Esophagus muscularis mucosa (tissue), 4 donors: ENCODE results near the gene WDR48. TPM values are rescaled to one million over a fixed set of nuclear protein-coding genes. Genes with fewer than 3 reads are reported as not detected.

Experiments used
- DNase-seq: peaks from one replicate; pipeline ENCODE4 v3.0.0-alpha.2; 2017; ENCODE audit errors: extremely low spot score
- H3K27ac ChIP-seq, 4 donors: fragments of 200-600 bp; sonication (generic); replicated peaks in 1 of 4; 1 replicate in 3 of 4; 2 replicates in 1 of 4; pipeline ENCODE4 v1.5.1; 2016 to 2019; ENCODE audit warnings: mild to moderate bottlenecking in 1 of 4
- H3K27me3 ChIP-seq, 4 donors: fragments of 200-600 bp; sonication (generic); one replicate each; pipeline versions ENCODE4 v1.5.1 to v1.6.0; 2016 to 2019
- H3K36me3 ChIP-seq, 4 donors: fragments of 200-600 bp; sonication (generic); one replicate each; pipeline ENCODE4 v1.5.1; 2016 to 2019
- H3K4me1 ChIP-seq, 4 donors: fragments of 200-600 bp; sonication (generic); one replicate each; pipeline ENCODE4 v1.5.1; 2016 to 2019
- H3K4me3 ChIP-seq, 4 donors: fragments of 200-600 bp; sonication (generic); 1 replicate in 2 of 4; 2 replicates in 2 of 4; pipeline ENCODE4 v1.5.1; 2016 to 2019; ENCODE audit warnings: mild to moderate bottlenecking in 4 of 4, moderate library complexity in 1 of 4
- H3K9me3 ChIP-seq, 4 donors: fragments of 200-600 bp; sonication (generic); 1 replicate in 3 of 4; 2 replicates in 1 of 4; pipeline ENCODE4 v1.5.1; 2016 to 2019
- EP300 ChIP-seq: sonication (generic); formaldehyde crosslinking; IDR thresholded peaks from one replicate; pipeline ENCODE4 v1.6.1; 2017; ENCODE audit warnings: antibody characterized with exemption
- POLR2A ChIP-seq: fragments of 450-650 bp; IDR thresholded peaks from one replicate; pipeline ENCODE4 v1.6.1; 2017; ENCODE audit warnings: antibody characterized with exemption, moderate library complexity, mild to moderate bottlenecking, low read depth
- POLR2AphosphoS5 ChIP-seq, 2 donors: sonication (generic); formaldehyde crosslinking; IDR thresholded peaks; one replicate each; pipeline ENCODE4 v1.6.1; 2017; ENCODE audit warnings: antibody characterized with exemption in 2 of 2
- WGBS: methylation state at CpG from one replicate; pipeline ENCODE4 v1.1.5; 2018; 5-methylcytosine and 5-hydroxymethylcytosine counted together
- intact Hi-C: fragments of 100-400 bp; cut with DNase I; formaldehyde crosslinking; loops from one replicate; pipeline ENCODE4 v1.15.1; 2023
- total RNA-seq, 4 donors: library from RNA; depleted of rRNA; stranded (reverse); fragments of >200 nt; gene quantifications; one replicate each; pipeline versions ENCODE4 v1.1.0 to v1.2.1, GENCODE V29; 2016
- TF ChIP-seq, protein P1 (sequence below), 3 experiments: fragments of 200-600 bp in 2 of 3; fragments of 450-650 bp in 1 of 3; sonication (generic) in 2 of 3; IDR thresholded peaks; one replicate each; pipeline ENCODE4 v1.5.1; 2017 to 2019; ENCODE audit warnings: antibody characterized with exemption in 3 of 3, mild to moderate bottlenecking in 2 of 3, moderate library complexity in 1 of 3

Gene WDR48
- total RNA-seq, 4 donors from 2014 or later = 25.9 to 40.0 (median 29.8) TPM

DNA sequence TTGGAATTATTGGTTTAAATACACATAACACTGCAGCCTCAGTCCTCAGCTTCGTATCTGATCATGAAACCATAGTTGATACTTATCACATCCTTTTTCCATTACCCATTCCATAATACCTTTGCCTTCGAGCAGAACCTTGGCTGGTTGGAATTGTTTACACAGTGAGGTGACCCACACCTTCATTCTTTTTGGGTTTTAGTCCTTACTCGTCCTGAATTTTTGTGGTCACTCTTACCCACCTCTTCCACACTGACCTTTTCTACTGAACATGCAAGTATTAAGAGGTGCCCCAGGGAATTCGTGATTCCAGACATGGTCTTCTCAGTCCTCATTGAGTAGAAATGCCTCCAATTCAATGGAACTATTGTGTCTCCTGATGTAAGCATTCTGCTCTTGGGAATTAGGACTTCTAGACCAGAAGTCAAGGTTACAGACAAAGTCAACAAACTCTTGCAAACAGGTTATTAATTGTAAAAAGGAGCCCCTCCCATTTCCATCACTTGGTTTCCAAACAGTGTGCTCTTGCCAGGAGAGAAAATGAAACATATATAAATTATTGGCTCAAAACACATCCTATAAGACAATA is 37.8 kb upstream of the WDR48 start:
- Histone ChIP-seq H3K4me3 (no peak overlapping the region), H3K27ac (no peak overlapping the region), H3K27me3 (no peaks in the 10 kb centered on the region), H3K9me3 (peaks cover 0 to 9% (median 4%) of the 10 kb centered on the region in 4 donors), H3K36me3 (no peaks in the 10 kb centered on the region), H3K4me1 (no peaks in the 10 kb centered on the region)
- DNase-seq = no peak
- intact Hi-C loops = no loop called here
- 74% methylated on average over 4 of the region's 4 CpGs for WGBS
- TF ChIP-seq, protein P1, sequence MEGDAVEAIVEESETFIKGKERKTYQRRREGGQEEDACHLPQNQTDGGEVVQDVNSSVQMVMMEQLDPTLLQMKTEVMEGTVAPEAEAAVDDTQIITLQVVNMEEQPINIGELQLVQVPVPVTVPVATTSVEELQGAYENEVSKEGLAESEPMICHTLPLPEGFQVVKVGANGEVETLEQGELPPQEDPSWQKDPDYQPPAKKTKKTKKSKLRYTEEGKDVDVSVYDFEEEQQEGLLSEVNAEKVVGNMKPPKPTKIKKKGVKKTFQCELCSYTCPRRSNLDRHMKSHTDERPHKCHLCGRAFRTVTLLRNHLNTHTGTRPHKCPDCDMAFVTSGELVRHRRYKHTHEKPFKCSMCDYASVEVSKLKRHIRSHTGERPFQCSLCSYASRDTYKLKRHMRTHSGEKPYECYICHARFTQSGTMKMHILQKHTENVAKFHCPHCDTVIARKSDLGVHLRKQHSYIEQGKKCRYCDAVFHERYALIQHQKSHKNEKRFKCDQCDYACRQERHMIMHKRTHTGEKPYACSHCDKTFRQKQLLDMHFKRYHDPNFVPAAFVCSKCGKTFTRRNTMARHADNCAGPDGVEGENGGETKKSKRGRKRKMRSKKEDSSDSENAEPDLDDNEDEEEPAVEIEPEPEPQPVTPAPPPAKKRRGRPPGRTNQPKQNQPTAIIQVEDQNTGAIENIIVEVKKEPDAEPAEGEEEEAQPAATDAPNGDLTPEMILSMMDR (IDR thresholded peaks at IDR 0.05) = no peak
- TF ChIP-seq EP300 = no peak
- TF ChIP-seq POLR2AphosphoS5 (IDR thresholded peaks at IDR 0.05) = no peak
- no peak for TF ChIP-seq POLR2A

DNA sequence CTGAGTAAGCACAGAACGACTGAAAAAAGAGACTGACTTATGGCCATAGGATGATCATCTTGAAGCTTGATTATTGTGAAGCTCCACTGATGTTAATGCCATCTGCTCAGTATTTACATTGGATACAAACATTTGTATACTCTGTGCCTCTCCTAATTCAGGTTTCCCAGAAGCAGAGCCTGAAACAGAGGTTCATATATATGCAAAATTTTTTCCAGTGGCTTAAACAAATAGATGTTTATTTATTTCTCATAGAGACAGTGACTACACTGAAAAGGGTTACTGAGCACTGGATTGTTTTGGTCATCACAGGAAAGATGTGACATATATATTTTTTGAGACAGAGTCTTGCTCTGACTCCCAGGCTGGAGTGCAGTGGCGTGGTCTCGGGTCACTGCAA is 36.4 kb upstream of the WDR48 start:
- no peaks in the 10 kb centered on the region for H3K9me3 ChIP-seq
- no peaks in the 10 kb centered on the region for H3K4me1 ChIP-seq
- TF ChIP-seq EP300 (no peak), POLR2AphosphoS5 (IDR thresholded peaks at IDR 0.05) (no peak), POLR2A (no peak)
- TF ChIP-seq, protein P1 (IDR thresholded peaks at IDR 0.05) = no peak
- 89% methylated on average over 3 of the region's 3 CpGs for WGBS
- no peaks in the 10 kb centered on the region for H3K36me3 ChIP-seq
- no peak for DNase-seq
- intact Hi-C loops = no loop called here
- no peak overlapping the region for H3K4me3 ChIP-seq
- no peaks in the 10 kb centered on the region for H3K27me3 ChIP-seq
- H3K27ac ChIP-seq = no peak overlapping the region

DNA sequence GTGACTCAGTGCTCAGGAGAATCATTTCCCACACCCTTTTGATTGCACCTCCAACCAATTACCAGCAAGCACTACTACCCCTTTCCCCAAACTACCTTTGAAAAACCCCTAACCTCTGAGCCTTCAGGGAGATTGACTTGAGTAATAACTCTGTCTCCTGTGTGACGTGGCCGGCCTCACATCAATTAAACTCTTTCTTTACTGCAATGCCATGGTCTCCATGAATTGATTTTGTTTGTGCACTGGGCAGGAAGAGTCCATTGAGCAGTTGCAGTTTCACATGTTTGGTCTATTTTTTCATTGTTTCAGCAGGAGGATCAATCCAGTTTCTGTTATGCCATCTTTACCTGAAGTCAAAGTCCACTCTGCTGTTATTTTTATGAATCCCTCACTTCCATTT is 32.5 kb upstream of the WDR48 start:
- Histone ChIP-seq H3K4me1 (no peaks in the 10 kb centered on the region), H3K9me3 (no peaks in the 10 kb centered on the region), H3K4me3 (no peak overlapping the region), H3K27me3 (no peaks in the 10 kb centered on the region), H3K27ac (no peak overlapping the region), H3K36me3 (no peaks in the 10 kb centered on the region)
- intact Hi-C loops = no loop called here
- DNase-seq = no peak
- WGBS = 92% methylated on average over 2 of the region's 2 CpGs
- TF ChIP-seq EP300 (no peak), POLR2A (no peak), POLR2AphosphoS5 (IDR thresholded peaks at IDR 0.05) (no peak)
- TF ChIP-seq, protein P1 (IDR thresholded peaks at IDR 0.05) = no peak

DNA sequence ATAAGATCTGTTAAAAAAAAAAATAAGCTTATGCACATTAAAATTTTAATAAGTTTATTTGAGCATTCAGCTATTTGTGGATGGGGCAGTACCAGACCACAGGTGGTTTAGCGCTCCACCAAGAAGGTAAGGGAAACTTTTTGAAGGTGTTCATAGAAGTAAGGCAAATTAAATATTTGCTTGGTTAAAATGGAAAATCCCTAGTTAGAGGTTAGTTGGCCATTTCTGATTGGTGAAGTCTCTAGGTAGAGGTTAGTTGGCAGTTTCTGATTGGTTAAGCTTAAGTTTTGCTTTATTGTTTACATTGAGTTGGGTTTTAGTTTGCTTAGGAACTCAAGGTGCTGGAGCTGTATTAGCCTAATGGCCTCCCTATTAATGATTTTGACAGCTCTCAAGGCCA is 30.8 kb upstream of the WDR48 start:
- Histone ChIP-seq H3K27me3 (no peaks in the 10 kb centered on the region), H3K27ac (no peak overlapping the region), H3K4me3 (no peak overlapping the region), H3K9me3 (no peaks in the 10 kb centered on the region), H3K36me3 (no peaks in the 10 kb centered on the region), H3K4me1 (no peaks in the 10 kb centered on the region)
- intact Hi-C loops = no loop called here
- TF ChIP-seq POLR2AphosphoS5 (IDR thresholded peaks at IDR 0.05) = no peak
- TF ChIP-seq, protein P1 (IDR thresholded peaks at IDR 0.05) = no peak
- no peak for TF ChIP-seq EP300
- no peak for TF ChIP-seq POLR2A
- 92% methylated on average over 1 of the region's 1 CpG for WGBS
- no peak for DNase-seq
